Endothelial cell of umbilical vein (primary cell): ENCODE results near the gene MICAL3. TPM values are rescaled to one million over a fixed set of nuclear protein-coding genes. Genes with fewer than 3 reads are reported as not detected.

Experiments used
- BruUV-seq: library from RNA; stranded (reverse); fragments of 400-500 nt; replicated peaks from 2 replicates; lab custom pipeline; 2021; lab: Mats Ljungman, UMichigan
- CTCF ChIA-PET: fragments of 300-600, 350-600 bp; sonication (Branson Sonifier 250); formaldehyde crosslinking; loops from one replicate; lab custom pipeline; 2021; ENCODE audit warnings: antibody characterized with exemption, inconsistent platforms; lab: Charles Lee
- POLR2A ChIA-PET: fragments of 300-600, 350-600 bp; sonication (Branson Sonifier 250); formaldehyde crosslinking; loops from one replicate; lab custom pipeline; 2021; ENCODE audit warnings: antibody characterized with exemption, inconsistent platforms; lab: Charles Lee
- DNase-seq: peaks from one replicate; pipeline ENCODE4 v3.0.0-alpha.2; 2011; ENCODE audit warnings: low read depth, low spot score
- FAIRE-seq: peaks from 2 replicates; lab custom pipeline; 2011; peaks lifted over from hg19 to GRCh38; lab: Jason Lieb, UNC
- H2AFZ ChIP-seq: 2 replicates; pipeline ENCODE4 v1.6.0; 2012; ENCODE audit warnings: low read depth, low read length, control low read depth, inconsistent platforms
- H3K27ac ChIP-seq: 2 replicates; pipeline ENCODE4 v1.5.1; 2011; ENCODE audit warnings: low read depth, mild to moderate bottlenecking, control low read depth, low read length, moderate library complexity; ENCODE audit not compliant: insufficient read depth
- H3K27me3 ChIP-seq, 2 experiments: 2 replicates each; pipeline versions ENCODE4 v1.6.0 to v1.6.1; 2011; ENCODE audit warnings: low read length in 2 of 2, mixed read lengths in 1 of 2; ENCODE audit not compliant: control insufficient read depth in 2 of 2, insufficient read depth in 2 of 2
- H3K36me3 ChIP-seq, 2 experiments: 2 replicates in 1 of 2; 3 replicates in 1 of 2; pipeline ENCODE4 v1.5.1; 2011; ENCODE audit warnings: low read length in 2 of 2, mild to moderate bottlenecking in 1 of 2, moderate library complexity in 1 of 2; ENCODE audit not compliant: control insufficient read depth in 2 of 2, insufficient read depth in 2 of 2; ENCODE audit errors: extremely low read depth in 1 of 2
- H3K4me1 ChIP-seq: 3 replicates; pipeline ENCODE4 v1.5.1; 2011; ENCODE audit warnings: mild to moderate bottlenecking, low read length; ENCODE audit not compliant: control insufficient read depth, insufficient read depth; ENCODE audit errors: extremely low read depth
- H3K4me2 ChIP-seq: 2 replicates; pipeline ENCODE4 v1.6.1; 2011; ENCODE audit warnings: low read length, control low read depth, mixed read lengths; ENCODE audit not compliant: insufficient read depth
- H3K4me3 ChIP-seq, 3 experiments: fragments of 200-600 bp in 1 of 3; sonication (generic), shearing (Covaris generic) in 1 of 3; replicated peaks in 1 of 3; 2 replicates each; pipeline ENCODE4 v1.5.1; 2011 to 2016; ENCODE audit warnings: control low read depth in 3 of 3, low read length in 3 of 3, mild to moderate bottlenecking in 2 of 3, inconsistent platforms in 1 of 3, low read depth in 1 of 3, moderate library complexity in 1 of 3; ENCODE audit not compliant: insufficient read depth in 1 of 3
- H3K79me2 ChIP-seq: 2 replicates; pipeline ENCODE4 v1.6.0; 2012; ENCODE audit warnings: low read length, inconsistent platforms; ENCODE audit not compliant: control insufficient read depth, insufficient read depth
- H3K9ac ChIP-seq: replicated peaks from 2 replicates; pipeline ENCODE3; 2011; ENCODE audit warnings: low read length, control low read depth; ENCODE audit not compliant: insufficient read depth; ENCODE audit errors: extremely low read depth
- H3K9me1 ChIP-seq: replicated peaks from 3 replicates; pipeline ENCODE4 v1.6.0; 2011; ENCODE audit warnings: mild to moderate bottlenecking, low read length; ENCODE audit not compliant: control insufficient read depth, insufficient read depth; ENCODE audit errors: extremely low read depth
- H3K9me3 ChIP-seq: replicated peaks from 2 replicates; pipeline ENCODE4 v1.5.1; 2012; ENCODE audit warnings: low read length, inconsistent platforms; ENCODE audit not compliant: control insufficient read depth, insufficient read depth
- H4K20me1 ChIP-seq: replicated peaks from 2 replicates; pipeline ENCODE3; 2011; ENCODE audit warnings: mild to moderate bottlenecking, low read length; ENCODE audit not compliant: control insufficient read depth, insufficient read depth; ENCODE audit errors: extremely low read depth
- CTCF ChIP-seq, 2 donors: IDR thresholded peaks; 1 replicate in 1 of 2; 2 replicates in 1 of 2; pipeline ENCODE4 v1.5.1; 2011; ENCODE audit warnings: low read length in 2 of 2, mild to moderate bottlenecking in 2 of 2, moderate library complexity in 2 of 2, control low read depth in 1 of 2, inconsistent platforms in 1 of 2, low read depth in 1 of 2; ENCODE audit not compliant: insufficient read depth in 1 of 2; ENCODE audit errors: extremely low read depth in 1 of 2
- EZH2 ChIP-seq: IDR thresholded peaks from 2 replicates; pipeline ENCODE4 v1.6.1; 2012; ENCODE audit warnings: borderline replicate concordance, low read depth, mild to moderate bottlenecking, moderate library complexity, low read length, inconsistent platforms; ENCODE audit not compliant: severe bottlenecking
- FOS ChIP-seq: IDR thresholded peaks from 2 replicates; pipeline ENCODE4 v1.6.1; 2011; ENCODE audit warnings: mild to moderate bottlenecking, low read length, moderate library complexity, borderline replicate concordance; ENCODE audit not compliant: insufficient read depth
- JUN ChIP-seq: IDR thresholded peaks from 2 replicates; pipeline ENCODE4 v1.6.1; 2011; ENCODE audit warnings: borderline replicate concordance, low read depth; ENCODE audit not compliant: insufficient read length, insufficient read depth
- MAX ChIP-seq: IDR thresholded peaks from 2 replicates; pipeline ENCODE4 v1.6.1; 2011; ENCODE audit not compliant: insufficient read depth, insufficient read length
- MYC ChIP-seq: IDR thresholded peaks from one replicate; pipeline ENCODE4 v1.6.1; 2011; ENCODE audit warnings: mild to moderate bottlenecking, low read depth, low read length
- POLR2A ChIP-seq: IDR thresholded peaks from 2 replicates; pipeline ENCODE4 v1.6.1; 2012; ENCODE audit warnings: low read depth, mild to moderate bottlenecking, control low read depth, low read length
- POLR2AphosphoS5 ChIP-seq: IDR thresholded peaks from 2 replicates; pipeline ENCODE4 v1.6.1; 2012; ENCODE audit warnings: low read depth, mild to moderate bottlenecking, control low read depth, low read length, moderate library complexity; ENCODE audit not compliant: insufficient read depth
- dilution Hi-C: fragments of 300-500 bp; cut with MboI; formaldehyde crosslinking; loops from one replicate; pipeline ENCODE4 v1.15.0; 2019; ENCODE audit warnings: low sequenced_read_pairs; ENCODE audit not compliant: extremely low pct_ligation_motif_present
- intact Hi-C: fragments of 100-400 bp; cut with micrococcal nuclease; formaldehyde crosslinking; loops from one replicate; pipeline ENCODE4 v1.10.0; 2022
- polyA plus RNA-seq, 4 experiments: library from polyadenylated mRNA; depleted of rRNA in 3 of 4; stranded (reverse) in 3 of 4; unstranded in 1 of 4; fragments of >200 nt; gene quantifications; 2 replicates each; pipeline versions ENCODE4 v1.2.1 to v1.2.3, GENCODE V29; 2011 to 2012; ENCODE audit warnings: missing spikeins in 1 of 4
- total RNA-seq: library from RNA; stranded (reverse); gene quantifications from 2 replicates; pipeline ENCODE4 v1.2.3, GENCODE V29; 2021

Gene MICAL3
- total and polyA plus RNA-seq, 2 donors (not counting 3 experiments of a cell fraction or from before 2014, with no cell fraction given) = 14.5 to 63.7 TPM

GRCh38 chr22:17939011-17939410, 85.3 kb downstream of the MICAL3 start:
- H3K4me1 ChIP-seq = no peaks in the 10 kb centered on the region
- no peak for TF ChIP-seq CTCF (IDR thresholded peaks at IDR 0.05; ENCODE audit: extremely low read depth in 1 of 2, insufficient read depth in 1 of 2, low read depth in 1 of 2, low read length in 2 of 2)
- no peak for TF ChIP-seq POLR2A
- no peak for TF ChIP-seq JUN

GRCh38 chr22:17938484-17938924, 85.9 kb downstream of the MICAL3 start:
- Histone ChIP-seq H3K9ac (no peak overlapping the region), H2AFZ (no peak overlapping the region), H3K4me2 (no peak overlapping the region), H3K4me1 (no peaks in the 10 kb centered on the region), H3K4me3 (no peak overlapping the region), H3K36me3 (no peaks in the 10 kb centered on the region), H3K79me2 (peaks cover 49% of the 10 kb centered on the region), H4K20me1 (no peaks in the 10 kb centered on the region), H3K27ac (no peak overlapping the region), H3K9me1 (no peaks in the 10 kb centered on the region), H3K9me3 (no peaks in the 10 kb centered on the region), H3K27me3 (no peaks in the 10 kb centered on the region)
- TF ChIP-seq EZH2 (no peak), CTCF (IDR thresholded peaks at IDR 0.05; ENCODE audit: extremely low read depth in 1 of 2, insufficient read depth in 1 of 2, low read depth in 1 of 2, low read length in 2 of 2) (no peak), POLR2AphosphoS5 (no peak), MYC (no peak), FOS (no peak), MAX (no peak), JUN (no peak), POLR2A (no peak)
- POLR2A ChIA-PET = interaction anchor here (0.6 kb wide), 1 partner anchor 245 kb away, joined by 3 read pairs; no protein-coding TSS in a partner anchor
- intact Hi-C loops (no loop called here), dilution Hi-C loops (no loop called here)
- no peak for DNase-seq
- FAIRE-seq = no peak
- BruUV-seq = no TSS peak
- CTCF ChIA-PET = interaction anchor here (0.8 to 1.1 kb wide), 2 partner anchors 28 to 46 kb away, joined by 3 read pairs; no protein-coding TSS in a partner anchor

More at GRCh38 chr22:17939011-17939410, 85.3 kb downstream of the MICAL3 start:
- Histone ChIP-seq H3K9me3 (no peaks in the 10 kb centered on the region), H3K79me2 (peaks cover 51% of the 10 kb centered on the region), H3K4me2 (no peak overlapping the region), H4K20me1 (no peaks in the 10 kb centered on the region), H3K27ac (no peak overlapping the region), H3K9me1 (no peaks in the 10 kb centered on the region), H3K27me3 (no peaks in the 10 kb centered on the region), H3K36me3 (no peaks in the 10 kb centered on the region), H3K4me3 (no peak overlapping the region), H2AFZ (no peak overlapping the region), H3K9ac (no peak overlapping the region)
- dilution Hi-C loops (no loop called here), intact Hi-C loops (no loop called here)
- CTCF ChIA-PET = interaction anchor here (1.1 kb wide), 1 partner anchor 47 kb away, joined by 3 read pairs; no protein-coding TSS in a partner anchor
- DNase-seq = no peak
- BruUV-seq = no TSS peak
- POLR2A ChIA-PET = interaction anchor here (0.6 kb wide), 1 partner anchor 246 kb away, joined by 3 read pairs; no protein-coding TSS in a partner anchor
- FAIRE-seq = no peak
